NCI-H1105 treated with DMSO at 0.1 percent for 48 hours (cell line): ENCODE results near the gene SGCB.
"Not testable (repeated sequence)": the region's sequence is repeated elsewhere in the genome, so short reads cannot be mapped to it uniquely, and the experiment has no call there.

Source experiments
- DNase-seq: peaks from one replicate; lab custom pipeline; 2025; lab: John Stamatoyannopoulos, UW

SGCB gene, protein sequence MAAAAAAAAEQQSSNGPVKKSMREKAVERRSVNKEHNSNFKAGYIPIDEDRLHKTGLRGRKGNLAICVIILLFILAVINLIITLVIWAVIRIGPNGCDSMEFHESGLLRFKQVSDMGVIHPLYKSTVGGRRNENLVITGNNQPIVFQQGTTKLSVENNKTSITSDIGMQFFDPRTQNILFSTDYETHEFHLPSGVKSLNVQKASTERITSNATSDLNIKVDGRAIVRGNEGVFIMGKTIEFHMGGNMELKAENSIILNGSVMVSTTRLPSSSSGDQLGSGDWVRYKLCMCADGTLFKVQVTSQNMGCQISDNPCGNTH

DNA sequence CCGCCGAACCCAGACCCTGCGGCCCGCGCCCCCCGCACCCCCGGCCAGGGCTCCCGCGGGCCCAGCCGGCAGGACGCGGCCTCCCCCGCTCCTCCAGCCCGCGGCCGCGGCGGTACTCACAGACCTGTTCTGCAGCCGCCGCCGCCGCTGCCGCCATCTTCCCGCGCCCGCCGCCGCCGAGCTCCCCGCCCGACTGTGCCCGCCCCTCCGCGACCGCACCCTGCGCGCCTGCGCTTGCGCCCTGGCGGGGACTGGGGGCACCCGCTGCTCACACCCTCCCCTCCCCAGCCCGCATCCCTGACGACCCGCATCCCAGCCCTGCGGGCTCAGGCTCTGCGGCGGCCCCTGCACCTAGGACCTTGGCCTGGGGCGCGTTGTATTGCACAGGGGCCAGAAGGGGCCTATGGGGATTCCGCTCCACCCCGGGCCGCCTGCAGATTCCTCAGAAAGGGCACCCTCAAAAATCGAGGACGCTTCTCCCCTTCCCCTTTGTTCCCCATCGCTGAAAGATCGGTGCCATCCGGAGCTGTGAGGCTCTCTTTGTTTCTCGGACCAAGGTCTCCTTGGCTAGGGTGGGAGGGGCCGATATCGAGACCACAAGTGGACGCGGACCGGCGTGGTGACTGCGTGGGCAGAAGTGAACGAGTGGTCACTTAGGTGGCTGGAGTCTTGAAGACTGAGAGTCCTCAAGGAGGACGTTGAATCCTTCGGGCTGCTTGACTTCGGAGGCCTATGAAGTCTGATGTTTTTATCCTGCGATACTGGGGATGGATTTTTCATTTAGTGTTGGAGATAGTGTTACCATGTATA is at the start of gene SGCB:
Gene SGCB, minus strand, starts transcription at position 197 of the 810 bp plus-strand sequence. Its CDS starts 40 bp downstream, at position 157.
- DNase-seq, result peak; percentile 41

DNA sequence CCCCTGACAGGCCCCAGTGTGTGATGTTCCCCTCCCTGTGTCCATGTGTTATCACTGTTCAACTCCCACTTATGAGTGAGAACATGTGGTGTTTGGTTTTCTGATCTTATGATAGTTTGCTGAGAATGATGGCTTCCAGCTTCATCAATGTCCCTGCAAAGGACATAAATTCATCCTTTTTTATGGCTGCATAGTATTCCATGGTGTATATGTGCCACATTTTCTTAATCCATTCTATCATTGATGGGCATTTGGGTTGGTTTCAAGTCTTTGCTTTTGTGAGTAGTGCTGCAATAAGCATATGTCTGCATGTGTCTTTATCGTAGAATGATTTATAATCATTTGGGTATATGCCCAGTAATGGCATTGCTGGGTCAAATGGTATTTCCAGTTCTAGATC is 48.3 kb upstream of the SGCB start:
- not testable (repeated sequence) for DNase-seq

GRCh38 chr4:52081216-52081615 is 43.1 kb upstream of the SGCB start:
- no peak for DNase-seq

DNA sequence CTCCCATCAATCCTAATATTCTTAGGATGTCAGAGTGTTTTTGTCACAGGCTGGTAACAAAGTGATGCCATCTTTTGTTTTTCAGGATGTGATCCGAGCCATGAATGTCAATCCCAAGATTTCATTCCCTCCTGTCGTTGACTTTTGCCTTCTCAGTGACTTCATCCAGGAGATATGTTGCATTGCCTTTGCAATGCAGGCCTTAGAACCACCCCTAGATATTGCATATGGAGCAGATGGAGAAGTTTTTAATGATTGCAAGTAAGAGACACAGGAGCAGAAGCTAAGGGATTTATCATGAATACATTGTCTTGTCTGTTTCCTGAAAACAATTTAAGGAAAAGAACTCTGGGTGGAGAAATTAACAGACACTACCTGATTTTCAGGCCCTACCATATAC is 41.6 kb upstream of the SGCB start:
- DNase-seq, result no peak

- no peak for DNase-seq
Measured at GRCh38 chr4:52076731-52077130, 38.6 kb upstream of the SGCB start.

DNA sequence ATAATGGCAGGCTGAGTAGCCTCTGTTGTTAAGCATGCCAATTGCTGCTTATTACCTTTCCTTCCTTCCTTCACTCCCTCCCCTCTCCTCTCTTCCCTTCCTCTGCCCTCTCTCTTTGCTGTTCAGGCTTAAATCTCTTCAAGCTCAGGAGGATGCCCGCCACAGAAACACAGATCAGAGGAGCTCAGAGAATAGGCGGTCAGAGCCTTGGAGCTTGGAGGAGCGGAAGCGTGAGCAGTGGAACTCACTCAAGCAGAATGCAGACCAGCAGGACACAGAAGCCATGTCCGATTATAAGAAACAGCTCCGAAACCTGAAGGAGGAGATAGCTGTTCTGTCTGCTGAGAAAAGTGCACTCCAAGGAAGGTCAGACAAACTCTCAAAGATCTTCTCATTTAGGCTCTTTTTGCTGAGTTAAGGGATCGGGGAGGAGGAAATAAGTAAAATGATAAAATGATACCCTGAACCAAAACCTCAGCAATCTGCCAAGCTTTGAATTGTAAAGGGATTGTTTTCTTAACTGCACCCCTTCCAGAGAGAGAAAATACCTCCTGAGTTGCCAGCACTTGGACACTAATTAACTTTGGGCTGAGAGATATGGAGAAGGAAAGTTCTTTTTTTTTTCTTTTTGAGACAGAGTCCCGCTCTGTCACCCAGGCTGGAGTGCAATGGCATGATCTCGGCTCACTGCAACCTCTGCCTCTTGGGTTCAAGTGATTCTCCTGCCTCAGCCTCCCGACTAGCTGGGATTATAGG is 33.9 kb upstream of the SGCB start:
- no peak for DNase-seq

DNA sequence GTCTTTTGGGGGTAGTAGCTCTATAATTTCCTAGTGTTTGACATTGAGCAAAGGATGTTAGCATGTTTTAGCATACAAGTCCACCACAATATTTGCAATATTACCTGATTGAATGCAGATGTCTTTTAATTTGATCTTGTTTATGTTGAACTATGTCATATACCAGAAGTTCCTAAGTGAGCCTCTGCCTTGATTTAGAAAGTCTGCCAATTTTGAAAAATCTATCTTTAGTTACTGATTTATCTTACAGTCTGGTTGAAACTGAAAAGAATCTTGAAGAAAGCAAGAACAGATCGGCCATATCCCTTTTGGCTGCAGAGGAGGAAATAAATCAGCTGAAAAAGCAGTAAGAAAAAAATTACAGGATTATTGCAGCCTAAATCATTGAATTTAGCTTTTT is 31.5 kb upstream of the SGCB start:
- DNase-seq, result no peak

- DNase-seq, result no peak
Measured at GRCh38 chr4:52059372-52059771, 21.3 kb upstream of the SGCB start.

DNA sequence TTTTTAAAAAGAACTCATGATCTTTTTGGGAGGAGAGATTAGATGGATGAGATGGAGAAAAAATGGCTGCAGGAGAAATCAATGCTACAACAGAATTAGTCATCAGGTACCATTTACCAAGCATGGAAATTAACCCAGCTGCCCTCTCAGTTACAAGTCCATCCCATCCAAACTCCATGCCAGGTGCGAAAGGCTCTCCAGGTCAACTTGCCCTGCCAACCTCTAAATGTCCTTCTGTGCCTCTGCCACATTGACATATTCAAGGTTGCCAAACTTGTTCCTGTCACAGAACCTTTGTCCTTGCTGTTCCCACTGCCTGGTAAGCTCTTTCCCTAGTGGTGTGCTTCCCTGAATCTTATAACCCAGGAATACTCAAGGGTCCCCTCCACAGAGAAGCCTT is 20.2 kb upstream of the SGCB start:
- DNase-seq, result no peak

DNA sequence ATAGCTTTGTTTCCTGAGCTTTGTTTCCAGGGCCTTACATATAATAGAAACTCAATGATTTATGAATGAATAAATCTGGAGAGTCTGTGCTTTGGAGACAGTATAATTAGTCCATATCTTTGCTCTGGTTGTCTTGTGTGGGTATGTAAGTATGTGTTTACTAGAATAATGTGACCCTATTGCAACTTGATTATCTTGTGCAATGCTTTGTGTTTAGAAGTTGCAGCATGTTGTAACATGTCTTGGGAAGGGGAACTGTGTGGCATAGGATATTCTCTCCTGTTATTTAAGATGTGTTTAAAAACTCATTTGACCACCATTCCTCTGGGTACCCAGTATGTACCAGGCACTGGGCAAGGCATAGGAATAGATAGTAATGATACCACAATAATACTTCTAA is 19.1 kb upstream of the SGCB start:
- DNase-seq, result no peak

GRCh38 chr4:52054254-52054653 is 16.2 kb upstream of the SGCB start:
- no peak for DNase-seq

- DNase-seq, result no peak
Measured at GRCh38 chr4:52052475-52052780, 14.3 kb upstream of the SGCB start.

DNA sequence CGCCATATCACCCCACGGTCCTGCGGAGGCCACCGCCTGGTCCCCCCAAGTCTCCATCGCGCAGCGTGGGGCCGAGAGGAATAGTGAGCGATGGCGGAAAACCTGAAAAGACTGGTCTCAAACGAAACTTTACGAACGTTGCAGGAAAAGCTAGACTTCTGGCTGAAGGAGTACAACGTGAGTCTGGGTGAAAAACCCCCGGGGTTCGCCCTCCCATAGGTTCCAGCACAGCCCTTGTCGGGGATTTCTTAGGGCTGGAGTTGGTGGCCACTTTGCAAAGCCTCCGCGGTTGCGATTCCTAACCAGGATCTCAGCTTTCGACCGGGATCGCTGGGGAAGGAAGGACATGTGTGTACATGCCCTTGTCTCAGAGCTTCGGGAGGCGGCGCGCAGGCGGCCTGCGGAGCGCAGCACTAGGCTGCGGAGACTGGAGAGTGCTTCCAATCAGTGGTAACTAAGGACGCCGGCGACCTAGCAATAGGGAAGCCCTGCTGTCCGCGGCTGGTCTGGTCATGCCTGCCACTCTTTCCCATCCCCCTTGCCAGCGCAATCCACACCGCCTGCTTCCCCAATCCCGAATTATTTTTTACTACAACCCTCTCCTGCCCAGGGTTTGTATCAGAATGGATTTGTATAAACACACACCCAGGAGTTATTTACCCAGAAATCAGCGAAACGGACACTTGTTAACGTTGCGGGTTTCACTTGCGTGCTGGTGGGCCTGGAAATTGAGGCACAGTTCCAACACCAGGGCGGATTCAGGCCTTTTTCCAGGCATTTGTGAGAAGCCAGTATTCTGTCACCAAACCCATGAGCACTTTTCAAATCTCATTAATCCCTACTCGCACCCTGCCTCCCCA is 13.7 kb upstream of the SGCB start:
- DNase-seq, result peak; percentile 74

DNA sequence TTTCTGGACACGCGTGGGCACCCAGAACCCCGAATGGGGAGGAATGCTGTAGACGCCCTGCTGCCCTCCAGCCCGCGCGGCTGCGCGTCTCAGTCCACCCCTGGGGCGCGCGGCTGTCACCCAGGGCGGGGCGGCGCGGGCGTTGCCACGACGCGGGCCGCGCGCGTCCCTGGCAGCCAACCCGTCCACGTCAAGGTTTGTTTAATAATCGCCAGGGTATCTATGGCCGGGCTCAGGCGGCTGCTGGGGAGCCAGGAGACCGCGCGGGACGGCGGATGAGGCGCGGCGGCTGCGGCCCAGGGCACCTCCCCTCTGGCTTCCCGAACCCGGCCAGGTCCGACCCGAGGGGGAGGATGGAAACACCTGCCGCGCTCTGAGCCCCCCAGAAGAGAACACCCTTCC is 13.1 kb upstream of the SGCB start, which contains the start of gene SPATA18:
Gene SPATA18, plus strand, starts transcription at position 92 of the 402 bp plus-strand sequence. CDS start 401 bp downstream, outside the sequence.
- no peak for DNase-seq

DNA sequence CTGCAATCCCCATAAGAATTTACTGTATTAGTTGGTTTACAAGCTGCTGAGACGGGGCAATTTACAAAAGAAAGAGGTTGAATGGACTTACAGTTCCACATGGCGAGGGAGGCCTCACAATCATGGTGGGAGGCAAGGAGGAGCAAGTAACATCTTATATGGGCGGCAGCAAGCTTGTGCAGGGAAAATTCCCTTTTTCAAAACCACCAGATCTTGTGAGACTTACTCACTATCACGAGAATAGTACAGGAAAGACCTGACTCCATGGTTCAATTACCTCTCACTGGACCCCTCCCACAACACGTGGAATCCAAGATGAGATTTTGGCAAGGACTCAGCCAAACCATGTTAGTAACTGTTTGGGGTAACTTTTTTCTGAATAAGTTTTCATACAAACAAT is 11.2 kb upstream of the SGCB start:
- no peak for DNase-seq

- DNase-seq, result no peak
Measured at GRCh38 chr4:52045028-52045427, 6.9 kb upstream of the SGCB start.

- DNase-seq, result peak; percentile 33
Measured at GRCh38 chr4:52037689-52038102, 403 bp downstream of the SGCB start.

DNA sequence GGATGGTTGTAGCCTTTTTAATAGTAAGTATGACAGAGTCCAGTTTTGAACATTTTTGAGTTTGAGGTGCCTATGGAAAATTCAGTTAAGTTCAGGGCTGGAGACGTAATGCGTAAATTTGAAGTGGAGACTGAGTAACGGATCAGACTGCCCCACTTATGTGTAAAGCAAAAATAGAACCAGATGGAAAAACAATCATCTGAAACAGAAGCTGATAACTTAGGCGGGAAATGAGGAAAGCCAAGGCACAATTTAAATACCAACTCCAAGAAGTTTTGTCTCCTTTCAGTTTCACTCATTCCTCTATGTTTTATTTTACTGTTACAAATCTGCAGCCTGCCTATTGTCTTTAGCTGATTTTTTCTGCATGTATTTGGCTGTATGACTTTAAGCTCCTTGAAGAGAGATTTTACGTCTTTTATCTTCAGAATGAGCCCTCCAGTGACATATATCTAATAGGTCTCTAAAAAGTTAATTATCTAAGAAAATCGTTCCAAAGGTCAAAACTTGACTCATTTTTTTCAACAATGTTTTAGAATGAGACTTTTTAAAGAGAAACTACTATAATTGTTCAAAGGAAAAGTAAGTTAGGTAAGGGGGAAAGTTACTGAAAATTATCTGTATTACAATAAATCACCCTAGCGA is 1.1 kb downstream of the SGCB start:
- DNase-seq, result no peak

- DNase-seq, result no peak
Measured at GRCh38 chr4:52035190-52035589, 2.9 kb downstream of the SGCB start.

DNA sequence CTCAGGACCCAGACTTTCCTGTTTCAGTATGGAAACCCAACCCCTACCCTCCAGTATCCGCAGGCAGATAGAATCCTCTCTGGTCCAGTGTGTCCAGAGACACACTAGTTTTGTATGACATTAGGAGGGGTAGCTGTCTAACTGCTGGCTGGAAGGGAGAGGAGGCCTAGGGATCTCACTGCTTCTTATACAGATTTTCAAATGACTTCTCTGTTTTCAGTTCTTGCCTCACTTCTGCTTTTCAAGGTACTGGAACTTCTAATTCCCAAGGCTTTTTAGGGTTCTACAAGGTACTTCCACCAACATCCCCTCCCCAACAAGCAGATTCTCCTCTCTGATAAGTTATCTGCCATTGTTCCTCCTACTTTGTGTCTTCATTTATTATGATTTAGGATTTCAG is 6.1 kb downstream of the SGCB start:
- DNase-seq, result no peak

- no peak for DNase-seq
Measured at GRCh38 chr4:52028970-52029369, 9.1 kb downstream of the SGCB start.
